ENCODE results near the gene BCAS1. TPM values are rescaled to one million over a fixed set of nuclear protein-coding genes. Genes with fewer than 3 reads are reported as not detected.

Gene BCAS1
- polyA plus RNA-seq, 1 of the 3 experiments (the other 2 are of a cell fraction) = not detected

GRCh38 chr20:53954723-53955658, 115.4 kb downstream of the BCAS1 start (continued):
- TF ChIP-seq, protein P1, sequence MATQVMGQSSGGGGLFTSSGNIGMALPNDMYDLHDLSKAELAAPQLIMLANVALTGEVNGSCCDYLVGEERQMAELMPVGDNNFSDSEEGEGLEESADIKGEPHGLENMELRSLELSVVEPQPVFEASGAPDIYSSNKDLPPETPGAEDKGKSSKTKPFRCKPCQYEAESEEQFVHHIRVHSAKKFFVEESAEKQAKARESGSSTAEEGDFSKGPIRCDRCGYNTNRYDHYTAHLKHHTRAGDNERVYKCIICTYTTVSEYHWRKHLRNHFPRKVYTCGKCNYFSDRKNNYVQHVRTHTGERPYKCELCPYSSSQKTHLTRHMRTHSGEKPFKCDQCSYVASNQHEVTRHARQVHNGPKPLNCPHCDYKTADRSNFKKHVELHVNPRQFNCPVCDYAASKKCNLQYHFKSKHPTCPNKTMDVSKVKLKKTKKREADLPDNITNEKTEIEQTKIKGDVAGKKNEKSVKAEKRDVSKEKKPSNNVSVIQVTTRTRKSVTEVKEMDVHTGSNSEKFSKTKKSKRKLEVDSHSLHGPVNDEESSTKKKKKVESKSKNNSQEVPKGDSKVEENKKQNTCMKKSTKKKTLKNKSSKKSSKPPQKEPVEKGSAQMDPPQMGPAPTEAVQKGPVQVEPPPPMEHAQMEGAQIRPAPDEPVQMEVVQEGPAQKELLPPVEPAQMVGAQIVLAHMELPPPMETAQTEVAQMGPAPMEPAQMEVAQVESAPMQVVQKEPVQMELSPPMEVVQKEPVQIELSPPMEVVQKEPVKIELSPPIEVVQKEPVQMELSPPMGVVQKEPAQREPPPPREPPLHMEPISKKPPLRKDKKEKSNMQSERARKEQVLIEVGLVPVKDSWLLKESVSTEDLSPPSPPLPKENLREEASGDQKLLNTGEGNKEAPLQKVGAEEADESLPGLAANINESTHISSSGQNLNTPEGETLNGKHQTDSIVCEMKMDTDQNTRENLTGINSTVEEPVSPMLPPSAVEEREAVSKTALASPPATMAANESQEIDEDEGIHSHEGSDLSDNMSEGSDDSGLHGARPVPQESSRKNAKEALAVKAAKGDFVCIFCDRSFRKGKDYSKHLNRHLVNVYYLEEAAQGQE (IDR thresholded peaks at IDR 0.05; ENCODE audit: low read depth, low read length) = no peak

DNA sequence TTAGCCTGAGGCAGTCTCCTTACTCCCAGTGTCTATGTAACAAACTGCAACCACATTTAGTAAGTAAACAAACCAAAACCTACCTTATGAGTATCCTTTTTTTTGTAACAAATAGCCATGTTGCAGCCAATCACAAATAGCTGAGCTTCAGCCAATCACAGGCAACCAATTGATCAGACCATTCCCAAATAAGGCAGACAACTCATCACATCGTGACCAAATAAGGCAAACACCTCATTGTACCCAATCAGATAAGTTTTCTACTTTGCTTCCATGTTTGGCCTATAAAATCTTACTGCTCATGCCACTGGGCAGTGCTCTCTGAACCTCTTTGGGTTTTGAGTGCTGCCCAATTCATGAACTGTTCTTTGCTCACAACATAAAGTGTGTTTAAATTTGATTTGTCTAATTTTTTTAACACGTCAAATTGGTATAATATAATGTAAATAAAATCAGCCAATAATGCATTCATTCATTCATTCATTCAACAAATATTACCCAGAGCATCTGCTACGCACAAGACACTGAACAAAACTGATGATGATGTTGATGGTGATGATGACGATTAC, 117.8 kb downstream of the BCAS1 start:
- POLR2A ChIA-PET = no interaction called here
- CTCF ChIA-PET = interaction anchor here (0.6 to 0.9 kb wide), 2 partner anchors 65 to 109 kb away, joined by 3 to 4 read pairs; no protein-coding TSS in a partner anchor
- no peak for TF ChIP-seq FOXJ3 (CRISPR knock-in tag; IDR thresholded peaks at IDR 0.05)
- TF ChIP-seq, protein P1 (IDR thresholded peaks at IDR 0.05; ENCODE audit: low read depth, low read length) = no peak
- TF ChIP-seq FOXM1 (IDR thresholded peaks at IDR 0.05; ENCODE audit: low read depth) = no peak
- TF ChIP-seq, protein P2, sequence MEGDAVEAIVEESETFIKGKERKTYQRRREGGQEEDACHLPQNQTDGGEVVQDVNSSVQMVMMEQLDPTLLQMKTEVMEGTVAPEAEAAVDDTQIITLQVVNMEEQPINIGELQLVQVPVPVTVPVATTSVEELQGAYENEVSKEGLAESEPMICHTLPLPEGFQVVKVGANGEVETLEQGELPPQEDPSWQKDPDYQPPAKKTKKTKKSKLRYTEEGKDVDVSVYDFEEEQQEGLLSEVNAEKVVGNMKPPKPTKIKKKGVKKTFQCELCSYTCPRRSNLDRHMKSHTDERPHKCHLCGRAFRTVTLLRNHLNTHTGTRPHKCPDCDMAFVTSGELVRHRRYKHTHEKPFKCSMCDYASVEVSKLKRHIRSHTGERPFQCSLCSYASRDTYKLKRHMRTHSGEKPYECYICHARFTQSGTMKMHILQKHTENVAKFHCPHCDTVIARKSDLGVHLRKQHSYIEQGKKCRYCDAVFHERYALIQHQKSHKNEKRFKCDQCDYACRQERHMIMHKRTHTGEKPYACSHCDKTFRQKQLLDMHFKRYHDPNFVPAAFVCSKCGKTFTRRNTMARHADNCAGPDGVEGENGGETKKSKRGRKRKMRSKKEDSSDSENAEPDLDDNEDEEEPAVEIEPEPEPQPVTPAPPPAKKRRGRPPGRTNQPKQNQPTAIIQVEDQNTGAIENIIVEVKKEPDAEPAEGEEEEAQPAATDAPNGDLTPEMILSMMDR (IDR thresholded peaks at IDR 0.05) = no peak
- TF ChIP-seq RAD21 (IDR thresholded peaks at IDR 0.05; ENCODE audit: low read length) = no peak
- TF ChIP-seq RXRA (IDR thresholded peaks at IDR 0.05; ENCODE audit: borderline replicate concordance, low read depth) = no peak
- TF ChIP-seq USF1 (IDR thresholded peaks at IDR 0.05; ENCODE audit: borderline replicate concordance, low read depth) = no peak
- no peak for TF ChIP-seq NRF1 (IDR thresholded peaks at IDR 0.05; ENCODE audit: low read depth, low read length)
- TF ChIP-seq IRF3 (IDR thresholded peaks at IDR 0.05; ENCODE audit: low read depth, low read length) = no peak
- no peak for TF ChIP-seq MAX (IDR thresholded peaks at IDR 0.05; ENCODE audit: low read depth)
- no peak for TF ChIP-seq SIN3A (IDR thresholded peaks at IDR 0.05; ENCODE audit: borderline replicate concordance, low read depth, low read length)
- no peak for TF ChIP-seq USF2 (IDR thresholded peaks at IDR 0.05; ENCODE audit: borderline replicate concordance, low read depth, low read length)
- TF ChIP-seq RFX5 (IDR thresholded peaks at IDR 0.05; ENCODE audit: low read length) = no peak
- TF ChIP-seq SMC3 (IDR thresholded peaks at IDR 0.05; ENCODE audit: low read depth, low read length) = no peak
- no peak for TF ChIP-seq ELF1 (IDR thresholded peaks at IDR 0.05)

More for the DNA sequence above, 117.8 kb downstream of the BCAS1 start:
- H3K9ac ChIP-seq = no peak overlapping the region
- 69% methylated on average over 4 of the region's 4 CpGs for WGBS (ENCODE audit: low lambda C conversion rate)
- H3K9me2 ChIP-seq = no peaks in the 10 kb centered on the region
- H3K4me3 ChIP-seq (ENCODE audit: low read depth in 2 of 2, low read length in 1 of 2) = no peak overlapping the region
- H3K27me3 ChIP-seq (ENCODE audit: insufficient read depth) = no peaks in the 10 kb centered on the region
- no peaks in the 10 kb centered on the region for H3K9me3 ChIP-seq
- no peaks in the 10 kb centered on the region for H4K20me1 ChIP-seq (ENCODE audit: insufficient read depth)
- H3K79me2 ChIP-seq (ENCODE audit: insufficient read depth) = no peaks in the 10 kb centered on the region
- no peaks in the 10 kb centered on the region for H3K36me3 ChIP-seq (replicated peaks in 1 of 2; ENCODE audit: control insufficient read depth in 1 of 2, insufficient read depth in 2 of 2, low read length in 1 of 2)
- no peak overlapping the region for H3K4me2 ChIP-seq
- H3F3A ChIP-seq (replicated peaks; ENCODE audit: insufficient read depth) = peaks cover 6% of the 10 kb centered on the region
- peaks cover 5 to 19% of the 10 kb centered on the region in 2 experiments; a peak in 2 of 4 replicates for H3K4me1 ChIP-seq (ENCODE audit: control insufficient read depth in 1 of 2, insufficient read depth in 2 of 2, low read depth in 1 of 2, low read length in 1 of 2)
- no peak overlapping the region for H3K27ac ChIP-seq (ENCODE audit: low read depth in 2 of 2, low read length in 1 of 2)
- no peak for DNase-seq
- H2AFZ ChIP-seq (ENCODE audit: low read depth) = no peak overlapping the region

All from SK-N-SH (cell line).